ENCODE results near the gene EPB42.

GRCh38 chr15:43246261-43246774, 25.5 kb upstream of the EPB42 start:
- TF ChIP-seq CTCF (conservative IDR thresholded peaks at IDR 0.05; ENCODE audit: low read depth in 2 of 2), result no peak
- no peak for TF ChIP-seq CREB1 (CRISPR knock-in tag; IDR thresholded peaks at IDR 0.05; ENCODE audit: low read depth)
- no peak for TF ChIP-seq POLR2AphosphoS5 (IDR thresholded peaks at IDR 0.05; ENCODE audit: low read depth)
- no peak for TF ChIP-seq ZNF331 (CRISPR knock-in tag; IDR thresholded peaks at IDR 0.05; ENCODE audit: low read depth)
